ENCODE data around the gene FEM1A. TPM values are rescaled to one million over a fixed set of nuclear protein-coding genes. Genes with fewer than 3 reads are reported as not detected.
"Not testable (repeated sequence)": the region's sequence is repeated elsewhere in the genome, so short reads cannot be mapped to it uniquely, and the experiment has no call there.

Gene FEM1A
- total RNA-seq, 1 experiment from 2014 or later = 13.4 TPM

GRCh38 chr19:4742723-4743646, 48.5 kb upstream of the FEM1A start:
- no peaks in the 10 kb centered on the region for H3K9me3 ChIP-seq (ENCODE audit: control insufficient read depth, insufficient read depth, low read depth, low read length)
- no TSS peak for BruUV-seq (replicated peaks)
- ChIA-PET CTCF (no interaction called here), POLR2A (no interaction called here)
- no peaks in the 10 kb centered on the region for H3K27me3 ChIP-seq (ENCODE audit: control insufficient read depth, insufficient read depth, low read length)
- H3K36me3 ChIP-seq (ENCODE audit: control insufficient read depth, insufficient read depth, low read length) = no peaks in the 10 kb centered on the region
- intact Hi-C loops (cut with micrococcal nuclease; ENCODE audit: unreplicated experiment) (no loop called here), in situ Hi-C loops (cut with HindIII; ENCODE audit: low pct_unique_long_range_greater_than_20kb, low sequenced_read_pairs) (no loop called here)
- no peak overlapping the region for H3K27ac ChIP-seq (ENCODE audit: low read length)
- no peak for TF ChIP-seq POLR2AphosphoS5 (IDR thresholded peaks at IDR 0.05; ENCODE audit: low read depth, low read length)
- TF ChIP-seq SIN3A (IDR thresholded peaks at IDR 0.05; ENCODE audit: borderline replicate concordance, insufficient read depth, low read depth, low read length) = no peak
- no peak for TF ChIP-seq CTCF (IDR thresholded peaks at IDR 0.05)
- TF ChIP-seq TCF7L2 (IDR thresholded peaks at IDR 0.05; ENCODE audit: low read depth, low read length) = no peak
- TF ChIP-seq, protein P1, sequence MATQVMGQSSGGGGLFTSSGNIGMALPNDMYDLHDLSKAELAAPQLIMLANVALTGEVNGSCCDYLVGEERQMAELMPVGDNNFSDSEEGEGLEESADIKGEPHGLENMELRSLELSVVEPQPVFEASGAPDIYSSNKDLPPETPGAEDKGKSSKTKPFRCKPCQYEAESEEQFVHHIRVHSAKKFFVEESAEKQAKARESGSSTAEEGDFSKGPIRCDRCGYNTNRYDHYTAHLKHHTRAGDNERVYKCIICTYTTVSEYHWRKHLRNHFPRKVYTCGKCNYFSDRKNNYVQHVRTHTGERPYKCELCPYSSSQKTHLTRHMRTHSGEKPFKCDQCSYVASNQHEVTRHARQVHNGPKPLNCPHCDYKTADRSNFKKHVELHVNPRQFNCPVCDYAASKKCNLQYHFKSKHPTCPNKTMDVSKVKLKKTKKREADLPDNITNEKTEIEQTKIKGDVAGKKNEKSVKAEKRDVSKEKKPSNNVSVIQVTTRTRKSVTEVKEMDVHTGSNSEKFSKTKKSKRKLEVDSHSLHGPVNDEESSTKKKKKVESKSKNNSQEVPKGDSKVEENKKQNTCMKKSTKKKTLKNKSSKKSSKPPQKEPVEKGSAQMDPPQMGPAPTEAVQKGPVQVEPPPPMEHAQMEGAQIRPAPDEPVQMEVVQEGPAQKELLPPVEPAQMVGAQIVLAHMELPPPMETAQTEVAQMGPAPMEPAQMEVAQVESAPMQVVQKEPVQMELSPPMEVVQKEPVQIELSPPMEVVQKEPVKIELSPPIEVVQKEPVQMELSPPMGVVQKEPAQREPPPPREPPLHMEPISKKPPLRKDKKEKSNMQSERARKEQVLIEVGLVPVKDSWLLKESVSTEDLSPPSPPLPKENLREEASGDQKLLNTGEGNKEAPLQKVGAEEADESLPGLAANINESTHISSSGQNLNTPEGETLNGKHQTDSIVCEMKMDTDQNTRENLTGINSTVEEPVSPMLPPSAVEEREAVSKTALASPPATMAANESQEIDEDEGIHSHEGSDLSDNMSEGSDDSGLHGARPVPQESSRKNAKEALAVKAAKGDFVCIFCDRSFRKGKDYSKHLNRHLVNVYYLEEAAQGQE (IDR thresholded peaks at IDR 0.05; ENCODE audit: insufficient read depth in 1 of 2, low read depth in 2 of 2, low read length in 1 of 2) = no peak
- H3K4me3 ChIP-seq (ENCODE audit: low read depth in 2 of 2, low read length in 2 of 2) = no peak overlapping the region
- ATAC-seq = 0 out of 2 replicates have a peak, but pooled peaks have one; percentile 27
- DNase-seq (ENCODE audit: low read depth, low spot score) = no peak
- H3K4me1 ChIP-seq (ENCODE audit: control insufficient read depth, insufficient read depth, low read length) = no peaks in the 10 kb centered on the region

DNA sequence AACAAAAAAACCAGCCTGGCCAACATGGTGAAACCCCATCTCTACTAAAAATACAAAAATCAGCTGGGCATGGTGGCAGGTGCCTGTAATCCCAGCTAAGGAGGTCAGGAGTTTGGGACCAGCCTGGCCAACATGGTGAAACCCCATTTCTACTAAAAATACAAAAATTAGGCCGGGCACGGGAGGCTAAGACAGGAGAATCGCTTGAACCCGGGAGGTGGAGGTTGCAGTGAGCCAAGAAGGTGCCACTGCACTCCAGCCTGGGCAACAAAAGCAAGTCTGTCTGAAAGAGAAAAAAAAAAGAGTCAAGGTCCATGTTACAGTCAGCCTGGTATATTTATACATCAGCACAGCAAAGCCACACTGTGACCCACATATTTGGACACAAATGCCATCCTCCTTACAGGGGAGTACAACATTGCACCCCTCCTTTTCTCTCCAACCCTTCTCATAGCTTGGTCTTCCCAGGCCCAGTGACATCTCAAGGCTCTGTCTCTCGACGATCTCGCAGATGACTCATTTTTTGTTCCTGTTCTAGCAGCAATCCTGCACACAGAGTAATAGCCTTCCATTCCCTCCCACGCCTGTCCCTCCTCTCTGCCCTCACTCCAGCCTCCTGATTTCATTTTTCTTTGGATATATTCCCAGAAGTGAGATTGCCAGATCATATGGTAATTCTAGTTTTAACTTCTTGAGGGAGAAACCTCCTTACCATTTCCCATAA, 46.9 kb upstream of the FEM1A start:
- H3K36me3 ChIP-seq (ENCODE audit: control insufficient read depth, insufficient read depth, low read length) = no peaks in the 10 kb centered on the region
- no TSS peak for BruUV-seq (replicated peaks)
- ChIA-PET CTCF (no interaction called here), POLR2A (interaction anchor here (0.6 kb wide), 1 partner anchor 11 kb away, joined by 3 read pairs; no protein-coding TSS in a partner anchor)
- H3K4me1 ChIP-seq (ENCODE audit: control insufficient read depth, insufficient read depth, low read length) = no peaks in the 10 kb centered on the region
- no peak for TF ChIP-seq TCF7L2 (IDR thresholded peaks at IDR 0.05; ENCODE audit: low read depth, low read length)
- no peak for TF ChIP-seq POLR2AphosphoS5 (IDR thresholded peaks at IDR 0.05; ENCODE audit: low read depth, low read length)
- no peak for TF ChIP-seq SIN3A (IDR thresholded peaks at IDR 0.05; ENCODE audit: borderline replicate concordance, insufficient read depth, low read depth, low read length)
- TF ChIP-seq, protein P1 (IDR thresholded peaks at IDR 0.05; ENCODE audit: insufficient read depth in 1 of 2, low read depth in 2 of 2, low read length in 1 of 2) = no peak
- TF ChIP-seq CTCF (IDR thresholded peaks at IDR 0.05) = no peak
- intact Hi-C loops (cut with micrococcal nuclease; ENCODE audit: unreplicated experiment) (no loop called here), in situ Hi-C loops (cut with HindIII; ENCODE audit: low pct_unique_long_range_greater_than_20kb, low sequenced_read_pairs) (no loop called here)
- peak; percentile 73 for ATAC-seq
- DNase-seq (ENCODE audit: low read depth, low spot score) = no peak
- no peaks in the 10 kb centered on the region for H3K27me3 ChIP-seq (ENCODE audit: control insufficient read depth, insufficient read depth, low read length)
- H3K4me3 ChIP-seq (ENCODE audit: low read depth in 2 of 2, low read length in 2 of 2) = no peak overlapping the region
- H3K27ac ChIP-seq (ENCODE audit: low read length) = no peak overlapping the region
- H3K9me3 ChIP-seq (ENCODE audit: control insufficient read depth, insufficient read depth, low read depth, low read length) = no peaks in the 10 kb centered on the region

DNA sequence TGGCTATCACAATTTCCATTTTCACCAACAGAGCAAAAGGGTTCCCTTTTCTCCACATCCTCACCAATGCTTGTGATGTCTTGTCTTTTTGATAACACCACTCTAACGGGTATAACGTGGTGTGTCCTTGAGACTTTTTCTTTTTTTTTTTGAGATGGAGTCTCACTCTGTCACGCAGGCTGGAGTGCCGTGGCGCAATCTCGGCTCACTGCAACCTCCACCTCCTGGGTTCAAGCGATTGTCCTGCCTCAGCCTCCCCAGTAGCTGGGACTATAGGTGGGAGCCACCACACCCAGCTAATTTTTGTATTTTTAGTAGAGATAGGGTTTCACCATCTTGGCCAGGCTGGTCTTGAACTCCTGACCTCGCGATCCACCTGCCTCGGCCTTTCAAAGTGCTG, 46.4 kb upstream of the FEM1A start:
- BruUV-seq (replicated peaks); in situ Hi-C loops (cut with HindIII; ENCODE audit: low pct_unique_long_range_greater_than_20kb, low sequenced_read_pairs); H3K4me3 ChIP-seq (ENCODE audit: low read depth in 2 of 2, low read length in 2 of 2); intact Hi-C loops (cut with micrococcal nuclease; ENCODE audit: unreplicated experiment); ATAC-seq; H3K9me3 ChIP-seq (ENCODE audit: control insufficient read depth, insufficient read depth, low read depth, low read length); H3K36me3 ChIP-seq (ENCODE audit: control insufficient read depth, insufficient read depth, low read length); H3K27ac ChIP-seq (ENCODE audit: low read length); H3K4me1 ChIP-seq (ENCODE audit: control insufficient read depth, insufficient read depth, low read length); H3K27me3 ChIP-seq (ENCODE audit: control insufficient read depth, insufficient read depth, low read length); DNase-seq (ENCODE audit: low read depth, low spot score): not testable (repeated sequence)
- ChIA-PET POLR2A (interaction anchor here (0.6 kb wide), 2 partner anchors 10 to 183 kb away, joined by 3 read pairs; no protein-coding TSS in a partner anchor), CTCF (interaction anchor here (0.7 kb wide), 1 partner anchor 13 kb away, joined by 3 read pairs; no protein-coding TSS in a partner anchor)
